Caco-2 (cell line): ENCODE results near the gene TRIM7. TPM values are rescaled to one million over a fixed set of nuclear protein-coding genes. Genes with fewer than 3 reads are reported as not detected.

Experiments
- BruUV-seq: library from RNA; stranded (reverse); fragments of 400-500 nt; replicated peaks from 2 replicates; lab custom pipeline; 2021; lab: Mats Ljungman, UMichigan
- CTCF ChIA-PET: fragments of 300-600 bp; sonication (Branson Sonifier 250); formaldehyde crosslinking; loops from one replicate; lab custom pipeline; 2022; ENCODE audit warnings: antibody characterized with exemption; lab: Charles Lee
- POLR2A ChIA-PET: fragments of 300-600 bp; sonication (Branson Sonifier 250); formaldehyde crosslinking; loops from one replicate; lab custom pipeline; 2022; ENCODE audit warnings: antibody characterized with exemption; lab: Charles Lee
- DNase-seq, 2 experiments: peaks; one replicate each; pipeline versions ENCODE4 v3.0.0 to v3.0.0-alpha.2; 2020 to 2022
- H3K27me3 ChIP-seq: replicated peaks from 2 replicates; pipeline ENCODE4 v1.6.0; 2011; ENCODE audit warnings: low read length; ENCODE audit not compliant: control insufficient read depth, insufficient read depth
- H3K36me3 ChIP-seq: 2 replicates; pipeline ENCODE4 v1.5.1; 2011; ENCODE audit warnings: low read length; ENCODE audit not compliant: control insufficient read depth, insufficient read depth
- H3K4me1 ChIP-seq: fragments of 250-450 bp; sonication (Bioruptor Pico); 2 replicates; pipeline ENCODE4 v1.5.1; 2020; ENCODE audit warnings: mild to moderate bottlenecking
- H3K4me3 ChIP-seq: 2 replicates; pipeline ENCODE4 v1.5.1; 2011; ENCODE audit warnings: low read depth, mild to moderate bottlenecking, control low read depth, low read length
- H3K9me3 ChIP-seq: fragments of 250-450 bp; sonication (Bioruptor Pico); 2 replicates; pipeline ENCODE4 v1.5.1; 2020; ENCODE audit warnings: mild to moderate bottlenecking, moderate library complexity
- H3K27ac Mint-ChIP-seq: one replicate; pipeline ENCODE4 v1.8.0; 2022; ENCODE audit warnings: mixed read lengths; ENCODE audit not compliant: unreplicated experiment
- H3K27me3 Mint-ChIP-seq: one replicate; pipeline ENCODE4 v1.8.0; 2022; ENCODE audit warnings: mixed read lengths; ENCODE audit not compliant: insufficient read depth, unreplicated experiment
- H3K36me3 Mint-ChIP-seq: one replicate; pipeline ENCODE4 v1.8.0; 2022; ENCODE audit warnings: mild to moderate bottlenecking, mixed read lengths; ENCODE audit not compliant: insufficient read depth, unreplicated experiment
- H3K4me1 Mint-ChIP-seq: one replicate; pipeline ENCODE4 v1.8.0; 2022; ENCODE audit warnings: low read depth, mixed read lengths; ENCODE audit not compliant: unreplicated experiment
- H3K4me3 Mint-ChIP-seq: one replicate; pipeline ENCODE4 v1.8.0; 2022; ENCODE audit warnings: mild to moderate bottlenecking, moderate library complexity, mixed read lengths; ENCODE audit not compliant: unreplicated experiment
- H3K9me3 Mint-ChIP-seq: one replicate; pipeline ENCODE4 v1.8.0; 2022; ENCODE audit warnings: mixed read lengths; ENCODE audit not compliant: unreplicated experiment
- CTCF ChIP-seq, 2 experiments: fragments of 200-600 bp in 1 of 2; IDR thresholded peaks; 1 replicate in 1 of 2; 2 replicates in 1 of 2; pipeline versions ENCODE4 v1.5.1 to v1.8.0; 2011 to 2022; ENCODE audit warnings: antibody characterized with exemption in 1 of 2, control low read depth in 1 of 2, inconsistent platforms in 1 of 2, low read depth in 1 of 2, low read length in 1 of 2, mild to moderate bottlenecking in 1 of 2, moderate library complexity in 1 of 2; ENCODE audit not compliant: insufficient read depth in 1 of 2, severe bottlenecking in 1 of 2, unreplicated experiment in 1 of 2
- intact Hi-C: fragments of 100-400 bp; cut with micrococcal nuclease; formaldehyde crosslinking; loops from one replicate; pipeline ENCODE4 v1.10.0; 2022; ENCODE audit not compliant: unreplicated experiment
- total RNA-seq: library from RNA; stranded (reverse); gene quantifications from 2 replicates; pipeline ENCODE4 v1.2.3, GENCODE V29; 2022

The TRIM7 gene
- total RNA-seq, 1 experiment from 2014 or later, result 0.86 TPM

- Histone ChIP-seq H3K36me3 (no peaks in the 10 kb centered on the region), H3K4me1 (no peaks in the 10 kb centered on the region), H3K27me3 (no peaks in the 10 kb centered on the region), H3K9me3 (no peaks in the 10 kb centered on the region), H3K4me3 (peak overlapping the region; percentile 93)
- Mint-ChIP-seq H3K27ac (peak overlapping the region; percentile 99), H3K4me1 (peaks cover 28% of the 10 kb centered on the region), H3K4me3 (peak overlapping the region; percentile 86), H3K27me3 (peaks cover 6% of the 10 kb centered on the region), H3K36me3 (peaks cover 32% of the 10 kb centered on the region), H3K9me3 (no peaks in the 10 kb centered on the region)
- DNase-seq, result peak in 1 of 2 experiments; percentile 72
- POLR2A ChIA-PET, result interaction anchor here (0.5 to 1.0 kb wide), 9 partner anchors 11 to 421 kb away, joined by 3 to 15 read pairs (median 7); partner anchors contain the start of genes MGAT1 and RACK1
- CTCF ChIA-PET, result interaction anchor here (1.6 kb wide), 1 partner anchor 39 kb away, joined by 11 read pairs; no protein-coding TSS in a partner anchor
- TSS peak; percentile 35 for BruUV-seq
- intact Hi-C loops, result loop anchor here (1.0 kb wide), 5 partner anchors 11 to 40 kb away; partner anchors contain the start of gene TRIM52
- no peak for TF ChIP-seq CTCF (IDR thresholded peaks at IDR 0.05; ENCODE audit: insufficient read depth in 1 of 2, low read depth in 1 of 2, low read length in 1 of 2, severe bottlenecking in 1 of 2, unreplicated experiment in 1 of 2)
Measured at GRCh38 chr5:181223729-181224389, 18.9 kb upstream of the TRIM7 start.

- CTCF ChIA-PET, result interaction anchor here (0.6 to 1.6 kb wide), 2 partner anchors 12 to 39 kb away, joined by 3 to 11 read pairs; no protein-coding TSS in a partner anchor
- no TSS peak for BruUV-seq
Measured at GRCh38 chr5:181223058-181223728, 18.2 kb upstream of the TRIM7 start, which contains the start of gene TRIM41. Gene TRIM41, plus strand, starts transcription at chr5:181223281. Its CDS starts 719 bp downstream, at chr5:181224000.

More at GRCh38 chr5:181223058-181223728, 18.2 kb upstream of the TRIM7 start, which contains the start of gene TRIM41:
- intact Hi-C loops, result loop anchor here (1.0 kb wide), 5 partner anchors 12 to 39 kb away; partner anchors contain the start of gene TRIM52
- TF ChIP-seq CTCF (IDR thresholded peaks at IDR 0.05; ENCODE audit: insufficient read depth in 1 of 2, low read depth in 1 of 2, low read length in 1 of 2, severe bottlenecking in 1 of 2, unreplicated experiment in 1 of 2), result peak in 1 of 2 experiments; percentile 5
- peak; percentile 99 for DNase-seq
- peak within 1 kb of the TSS; percentile 93 for H3K4me3 ChIP-seq
- Mint-ChIP-seq H3K27ac (peak within 1 kb of the TSS; percentile 99), H3K36me3 (peaks cover 38% of the 10 kb centered on the region), H3K27me3 (peaks cover 6% of the 10 kb centered on the region), H3K9me3 (no peaks in the 10 kb centered on the region), H3K4me3 (peak within 1 kb of the TSS; percentile 86), H3K4me1 (peaks cover 35% of the 10 kb centered on the region)
- POLR2A ChIA-PET, result interaction anchor here (0.5 to 1.0 kb wide), 11 partner anchors 12 to 932 kb away, joined by 3 to 15 read pairs (median 4); partner anchors contain the start of genes MGAT1 and RACK1
- no peaks in the 10 kb centered on the region for H3K4me1 ChIP-seq
- H3K9me3 ChIP-seq, result no peaks in the 10 kb centered on the region
- H3K27me3 ChIP-seq, result no peaks in the 10 kb centered on the region
- no peaks in the 10 kb centered on the region for H3K36me3 ChIP-seq
